ENCODE results near the gene CLK2.
A peak's percentile ranks its signal among the peaks of the same experiment; 100 is the strongest.
"Not testable (repeated sequence)": the region's sequence is repeated elsewhere in the genome, so short reads cannot be mapped to it uniquely, and the experiment has no call there.

The CLK2 gene

DNA sequence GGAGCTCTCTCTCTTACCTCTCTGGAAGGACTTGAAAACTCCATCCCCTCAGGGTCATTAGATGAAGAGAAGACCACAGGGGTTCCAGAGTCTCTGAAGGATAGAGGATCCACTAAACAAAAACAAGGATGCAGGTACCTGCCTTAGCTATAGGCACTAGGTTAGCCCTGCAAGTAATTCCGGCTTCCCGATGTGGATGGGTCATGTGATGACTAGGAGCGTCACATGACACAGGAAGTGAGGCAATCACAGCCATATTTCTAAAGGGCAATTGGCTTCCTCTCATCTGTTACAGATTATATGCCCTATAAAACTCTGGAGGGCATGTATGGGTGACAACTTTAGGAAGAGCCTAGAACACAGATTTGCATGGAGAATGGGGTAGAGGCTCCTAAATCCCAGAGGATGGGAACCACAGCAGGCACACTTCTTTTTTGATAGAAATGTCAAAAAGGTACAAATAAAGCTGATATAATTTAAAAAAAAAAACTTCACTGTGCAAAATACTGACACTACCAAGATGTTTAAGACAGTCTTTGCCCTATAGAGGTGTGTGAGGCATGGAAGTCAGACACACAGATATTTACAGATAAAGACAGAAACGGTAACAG lies 32.1 kb downstream of the CLK2 start:
- DNase-seq = peak; percentile 64

- DNase-seq = no peak
Observed at GRCh38 chr1:155236451-155236850, 36.9 kb downstream of the CLK2 start.

GRCh38 chr1:155235375-155235774 lies 37.9 kb downstream of the CLK2 start:
- DNase-seq = not testable (repeated sequence)

DNA sequence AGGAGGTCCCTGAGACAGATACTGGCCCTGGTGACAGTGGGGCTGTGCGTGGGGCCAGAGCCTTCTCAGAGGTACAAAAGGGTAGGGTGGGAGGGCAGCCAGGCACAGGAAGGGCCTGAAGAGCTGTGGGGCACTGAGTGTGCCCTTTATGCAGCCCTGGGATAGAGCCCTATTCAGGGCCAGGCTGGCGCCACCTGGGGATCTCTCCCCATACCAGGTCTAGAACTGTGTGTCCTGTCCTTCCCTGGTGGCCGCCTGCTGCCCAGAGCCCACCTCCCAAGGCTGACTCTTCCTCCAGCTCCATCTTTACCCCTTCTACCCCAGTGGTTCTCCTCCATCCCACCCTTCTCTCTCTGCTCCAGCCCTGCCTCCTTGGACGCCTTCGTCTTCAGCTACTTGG lies 39.8 kb downstream of the CLK2 start:
- not testable (repeated sequence) for DNase-seq

GRCh38 chr1:155232001-155232978 lies 41.0 kb downstream of the CLK2 start:
- not testable (repeated sequence) for DNase-seq

DNA sequence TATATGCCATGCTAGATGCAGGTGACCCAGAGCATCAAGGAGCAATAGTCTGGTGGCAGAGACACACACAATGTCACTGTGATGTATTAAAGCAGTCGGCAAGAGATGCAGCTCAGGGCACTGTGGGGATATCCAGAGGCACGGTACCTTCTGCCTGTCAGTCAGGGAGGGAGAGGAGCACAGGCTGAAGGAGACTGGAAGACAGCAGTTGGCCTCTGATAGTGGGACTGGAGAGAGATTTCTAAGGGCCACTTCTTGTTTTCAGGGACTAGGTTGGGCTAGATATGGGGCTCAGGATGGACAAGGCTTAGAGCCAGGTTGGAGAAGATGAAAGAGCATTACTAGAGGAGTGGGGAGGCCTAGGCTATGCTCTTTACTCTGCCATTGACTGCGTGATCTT lies 42.0 kb downstream of the CLK2 start:
- not testable (repeated sequence) for DNase-seq

DNA sequence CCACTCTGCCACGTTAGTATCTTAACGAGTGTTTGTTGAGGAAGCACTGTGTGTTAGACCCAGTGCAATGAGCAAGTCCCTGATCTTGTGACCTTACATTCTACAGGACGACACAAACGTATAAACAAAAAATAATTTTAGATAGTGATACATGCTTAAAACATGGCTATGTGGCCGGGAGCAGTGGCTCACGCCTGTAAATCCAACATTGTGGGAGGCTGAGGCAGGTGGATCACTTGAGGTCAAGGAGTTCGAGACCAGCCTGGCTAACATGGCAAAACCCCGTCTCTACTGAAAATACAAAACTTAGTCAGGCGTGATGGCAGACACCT lies 45.2 kb downstream of the CLK2 start:
- no peak for DNase-seq

- DNase-seq = peak; percentile 94
Observed at GRCh38 chr1:155227261-155228095, 45.8 kb downstream of the CLK2 start.

- DNase-seq = no peak
Observed at GRCh38 chr1:155226910-155227260, 46.4 kb downstream of the CLK2 start.

- peak; percentile 78 for DNase-seq
Observed at GRCh38 chr1:155226188-155226909, 47.0 kb downstream of the CLK2 start.

DNA sequence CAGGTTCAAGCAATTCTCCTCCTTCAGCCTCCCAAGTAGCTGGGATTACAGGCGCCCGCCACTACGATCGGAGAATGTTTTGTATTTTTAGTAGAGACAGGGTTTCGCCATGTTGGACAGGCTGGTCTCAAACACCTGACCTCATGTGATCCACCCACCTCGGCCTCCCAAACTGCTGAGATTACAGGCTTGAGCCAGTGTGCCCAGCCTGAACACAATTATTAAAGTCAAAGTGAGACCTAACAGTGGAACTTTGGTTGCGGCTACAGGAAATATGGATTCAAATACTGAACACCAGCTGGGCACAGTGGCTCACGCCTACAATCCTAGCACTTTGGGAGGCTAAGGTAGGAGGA lies 47.9 kb downstream of the CLK2 start:
- not testable (repeated sequence) for DNase-seq

- DNase-seq = no peak
Observed at GRCh38 chr1:155223047-155223446, 50.3 kb downstream of the CLK2 start.

DNA sequence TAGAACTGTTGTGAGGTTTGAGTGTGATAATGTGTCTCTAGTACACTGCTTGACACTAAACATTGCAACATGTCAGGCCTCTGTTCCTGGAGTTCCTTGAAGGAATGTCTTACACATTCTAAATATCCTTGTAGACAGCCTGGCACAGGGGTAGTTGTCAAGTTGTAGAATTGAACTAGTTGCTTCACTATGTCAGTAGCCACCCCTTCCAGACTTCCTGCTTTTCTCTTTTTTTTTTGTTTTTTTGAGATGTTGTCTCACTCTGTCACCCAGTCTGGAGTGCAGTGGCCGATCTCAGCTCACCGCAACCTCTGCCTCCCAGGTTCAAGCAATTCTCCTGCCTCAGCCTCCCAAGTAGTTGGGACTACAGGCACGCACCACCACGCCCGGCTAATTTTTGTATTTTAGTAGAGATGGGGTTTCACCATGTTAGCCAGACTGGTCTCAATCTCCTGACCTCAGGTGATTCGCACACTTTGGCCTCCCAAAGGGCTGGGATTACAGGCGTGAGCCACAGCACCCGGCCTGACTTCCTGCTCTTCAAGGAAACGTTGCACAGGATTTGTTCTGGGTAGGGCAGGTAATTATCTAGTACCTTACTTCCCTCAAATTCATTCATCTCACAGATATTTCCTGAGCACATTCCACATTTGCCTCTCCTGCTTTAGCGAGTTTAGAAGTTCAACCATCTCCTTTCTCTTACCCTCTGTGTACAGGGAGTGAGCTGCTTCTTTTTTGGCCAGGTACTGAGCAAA lies 52.9 kb downstream of the CLK2 start:
- not testable (repeated sequence) for DNase-seq

DNA sequence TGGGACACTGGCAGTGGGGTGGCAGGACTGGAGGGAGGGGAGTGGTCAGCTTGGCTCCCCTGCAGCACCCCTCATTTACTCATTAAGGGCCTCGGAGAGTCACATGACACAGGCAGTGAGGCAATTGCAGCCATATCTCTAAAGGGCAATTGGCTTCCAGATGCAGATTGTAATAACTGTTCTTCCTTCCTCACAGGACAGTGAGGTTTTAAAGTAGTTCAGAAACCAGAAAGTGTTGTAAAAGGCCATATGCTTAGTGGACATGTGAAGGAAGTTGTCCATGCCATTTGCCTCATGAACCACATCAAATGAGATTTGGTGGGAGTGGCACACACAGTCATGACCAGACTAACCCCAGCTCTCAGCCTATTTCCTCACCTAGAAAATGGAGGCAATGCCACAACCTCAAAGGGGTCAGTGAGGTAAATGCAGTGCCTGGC lies 53.7 kb downstream of the CLK2 start:
- no peak for DNase-seq

DNA sequence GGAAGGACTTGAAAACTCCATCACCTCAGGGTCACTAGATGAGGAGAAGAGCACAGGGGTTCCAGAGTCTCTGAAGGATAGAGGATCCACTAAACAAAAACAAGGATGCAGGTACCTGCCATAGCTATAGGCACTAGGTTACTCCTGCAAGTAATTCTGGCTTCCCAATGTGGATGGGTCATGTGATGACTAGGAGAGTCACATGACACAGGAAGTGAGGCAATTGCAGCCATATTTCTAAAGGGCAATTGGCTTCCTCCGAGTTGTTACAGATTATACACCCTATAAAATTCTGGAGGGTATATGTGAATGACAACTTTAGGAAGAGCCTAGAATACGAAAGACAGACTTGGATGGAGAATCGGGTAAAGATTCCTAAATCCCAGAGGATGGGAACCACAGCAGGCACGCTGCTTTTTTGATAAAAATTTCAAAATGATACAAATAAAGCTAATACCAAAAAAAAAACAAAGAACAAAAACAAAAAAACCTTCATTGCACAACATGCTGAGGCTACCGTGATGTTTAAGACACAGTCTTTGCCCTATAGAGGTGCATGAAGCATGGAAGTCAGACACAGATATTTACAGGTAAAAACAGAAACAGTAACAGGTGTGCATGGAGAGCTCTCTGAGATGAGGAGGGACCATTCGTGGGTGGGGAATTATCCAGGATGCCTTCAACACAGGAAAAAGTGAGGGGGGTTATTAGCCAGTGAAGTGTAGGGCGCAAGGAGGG lies 54.3 kb downstream of the CLK2 start:
- no peak for DNase-seq

- DNase-seq = not testable (repeated sequence)
Observed at GRCh38 chr1:155214702-155215101, 58.6 kb downstream of the CLK2 start.

Measured in effector CD4-positive, alpha-beta T cell (primary cell).